ENCODE results near the gene KDM2A. TPM values are rescaled to one million over a fixed set of nuclear protein-coding genes. Genes with fewer than 3 reads are reported as not detected.

KDM2A gene
- total RNA-seq, result 46.4 TPM
- long read RNA-seq, full-length matches to known transcripts, result 5 of 30 reads
- long read RNA-seq, partial matches to known transcripts, result 6 of 30 reads
- long read RNA-seq, other reads (novel, unspliced or antisense), result 19 of 30 reads

DNA sequence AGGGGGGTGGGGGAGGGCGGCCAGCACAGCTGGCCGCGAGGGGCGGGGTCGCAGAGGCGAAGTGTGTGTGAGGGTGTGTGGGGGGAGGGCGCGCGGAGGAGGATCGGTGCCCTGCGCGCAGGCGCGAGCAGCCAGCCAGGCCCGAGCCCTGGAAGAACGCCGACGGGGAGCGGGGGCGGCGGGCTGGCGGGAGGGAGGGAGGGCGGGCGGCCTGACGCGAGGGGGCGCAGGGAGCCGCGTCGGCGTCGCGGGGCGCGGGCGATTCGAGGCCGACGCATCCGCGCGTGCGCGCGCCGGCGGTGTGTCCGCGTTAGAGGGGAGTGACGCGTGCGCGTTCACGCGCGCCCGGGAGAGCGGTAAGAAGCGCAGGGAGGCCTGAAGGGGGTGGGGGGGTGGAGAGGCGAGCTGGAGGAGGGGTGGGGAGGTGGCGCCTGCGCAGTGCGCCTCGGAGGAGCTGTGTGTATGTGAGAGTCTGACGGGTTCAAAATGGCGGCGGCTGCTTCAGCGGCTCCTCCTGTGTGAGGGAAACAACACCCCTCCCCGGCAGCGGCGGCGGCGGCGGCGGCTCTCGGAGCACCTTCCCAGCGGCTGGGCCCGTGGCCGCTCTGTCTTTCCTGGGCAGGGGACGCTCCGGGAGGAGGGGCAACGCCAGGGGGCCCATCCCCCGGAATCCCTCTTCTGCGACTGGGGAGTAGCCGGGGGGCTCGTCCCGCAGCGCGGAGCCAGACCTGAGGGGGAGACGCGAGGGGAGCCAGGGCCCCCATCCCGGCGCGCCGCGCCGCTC is at the start of gene KDM2A:
Gene KDM2A (plus strand): TSS at position 463 of the 784 bp plus-strand sequence. CDS start 2,054 bp downstream, outside the sequence.
- intact Hi-C loops (cut with DNase I), result loop anchor here (5.0 kb wide), 1 partner anchor 123 kb away; no protein-coding TSS in a partner anchor

DNA sequence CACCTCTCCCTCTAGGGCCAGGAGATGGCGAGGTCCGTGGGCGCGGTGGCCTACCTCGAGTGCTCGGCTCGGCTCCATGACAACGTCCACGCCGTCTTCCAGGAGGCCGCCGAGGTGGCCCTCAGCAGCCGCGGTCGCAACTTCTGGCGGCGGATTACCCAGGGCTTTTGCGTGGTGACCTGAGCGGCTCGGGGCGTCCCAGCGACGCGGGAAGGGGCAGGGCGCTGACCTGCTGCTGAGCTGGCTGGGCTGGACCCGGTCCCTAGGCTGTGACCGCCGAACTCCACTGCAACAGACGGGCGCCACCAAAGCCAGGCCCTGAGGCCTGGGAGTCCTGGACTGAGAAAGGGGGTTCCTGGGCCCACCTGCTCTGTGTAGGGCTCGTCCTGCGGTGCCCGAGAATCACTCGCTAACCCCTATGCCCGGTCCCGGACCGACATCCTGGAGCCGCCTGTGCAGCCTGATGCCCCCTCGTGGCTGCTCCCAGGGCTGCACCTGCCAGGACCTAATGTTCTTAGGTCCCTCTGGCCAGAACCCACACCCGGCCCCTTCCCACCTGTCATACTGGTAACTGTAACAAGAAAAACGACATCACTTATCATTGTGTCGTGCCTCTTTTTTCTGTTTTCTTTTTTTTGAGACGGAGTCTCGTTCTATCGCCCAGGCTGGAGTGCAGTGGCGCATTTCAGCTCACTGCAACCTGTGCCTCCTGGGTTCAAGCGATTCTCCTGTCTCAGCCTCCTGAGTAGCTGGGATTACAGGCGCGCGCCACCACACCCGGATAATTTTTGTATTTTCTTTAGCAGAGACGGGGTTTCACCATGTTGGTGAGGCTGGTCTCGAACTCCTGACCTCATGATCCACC is 47.4 kb upstream of the KDM2A start:
- intact Hi-C loops (cut with DNase I), result no loop called here

More for the DNA sequence above, at the start of gene KDM2A:
- peak; percentile 99 for DNase-seq (ENCODE audit: low spot score)

DNA sequence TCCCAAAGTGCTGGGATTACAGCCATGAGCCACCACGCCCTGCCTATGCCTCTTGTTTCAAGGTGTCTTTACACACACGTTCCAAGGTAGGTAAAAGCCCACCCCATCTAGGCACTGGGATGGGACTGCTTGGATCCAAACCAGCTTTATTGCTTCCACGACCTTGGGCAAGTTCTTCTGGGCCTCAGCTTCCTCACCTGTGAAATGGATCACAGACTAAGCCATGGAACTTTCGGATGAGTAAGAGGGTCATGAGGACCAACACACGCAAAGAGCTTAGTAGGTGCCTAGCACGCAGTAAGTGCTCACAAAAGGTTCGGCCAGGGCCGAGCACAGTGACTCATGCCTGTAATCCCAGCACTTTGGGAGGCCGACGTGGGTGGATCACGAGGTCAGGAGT is 46.8 kb upstream of the KDM2A start:
- DNase-seq (ENCODE audit: low spot score), result no peak
- intact Hi-C loops (cut with DNase I), result no loop called here

More for the DNA sequence above, 47.4 kb upstream of the KDM2A start:
- peak; percentile 89 for DNase-seq (ENCODE audit: low spot score)

- no peak for DNase-seq (ENCODE audit: low spot score)
- intact Hi-C loops (cut with DNase I), result no loop called here
Measured at GRCh38 chr11:67073908-67074307, 45.2 kb upstream of the KDM2A start.

DNA sequence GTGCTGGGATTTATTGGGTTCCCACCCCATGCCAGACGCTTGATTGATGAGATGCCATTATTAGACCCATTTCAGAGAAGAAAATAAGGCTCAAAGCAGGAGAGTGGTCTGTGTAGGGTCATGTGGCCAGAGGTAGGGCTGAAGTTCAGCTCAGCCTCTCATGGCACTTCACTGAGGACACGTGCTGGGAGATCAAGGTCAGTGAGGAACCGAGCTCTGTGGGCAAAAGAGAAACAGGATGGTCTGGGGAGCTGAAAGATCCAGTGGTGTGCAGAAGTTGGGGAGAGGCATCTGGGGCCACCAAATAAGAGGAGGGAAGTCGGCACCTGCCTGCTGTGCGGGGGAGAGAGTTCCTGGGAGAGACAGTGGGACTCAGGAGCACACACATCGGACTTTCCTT is 42.9 kb upstream of the KDM2A start:
- no peak for DNase-seq (ENCODE audit: low spot score)
- intact Hi-C loops (cut with DNase I), result no loop called here

DNA sequence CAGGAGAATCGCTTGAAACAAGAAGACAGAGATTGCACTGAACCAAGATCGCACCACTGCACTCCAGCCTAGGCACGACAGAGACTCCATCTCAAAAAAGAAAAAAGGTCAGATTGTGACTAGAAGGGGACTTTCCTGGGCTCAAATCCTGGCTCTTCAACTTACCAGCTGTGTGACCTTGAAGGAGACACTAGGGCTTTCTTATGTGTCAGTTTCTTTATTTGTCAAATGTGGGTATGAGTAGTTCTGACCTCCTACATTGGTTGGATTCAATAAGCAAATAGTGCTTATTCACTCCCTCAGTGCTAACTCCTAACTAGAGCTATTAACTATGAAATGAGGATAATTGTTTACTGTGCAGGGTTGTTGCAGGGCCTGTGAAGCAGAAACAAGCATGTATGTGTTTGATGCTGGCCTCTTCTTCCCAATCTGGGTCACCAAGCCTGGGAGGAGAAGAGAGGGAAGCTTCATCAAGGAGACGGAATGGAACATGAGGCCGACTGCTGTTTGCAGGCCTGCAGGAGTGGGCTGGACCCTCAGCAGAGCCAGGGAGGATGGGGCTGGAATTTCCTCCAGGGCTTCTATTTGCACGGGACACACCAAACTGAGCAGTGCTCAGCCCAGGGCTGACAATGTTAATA is 39.9 kb upstream of the KDM2A start:
- intact Hi-C loops (cut with DNase I), result no loop called here
- no peak for DNase-seq (ENCODE audit: low spot score)

- intact Hi-C loops (cut with DNase I), result loop anchor here (5.0 to 10.0 kb wide), 2 partner anchors 85 to 243 kb away; no protein-coding TSS in a partner anchor
- no peak for DNase-seq (ENCODE audit: low spot score)
Measured at GRCh38 chr11:67082071-67082791, 36.8 kb upstream of the KDM2A start.

GRCh38 chr11:67083786-67084366 is 35.2 kb upstream of the KDM2A start:
- intact Hi-C loops (cut with DNase I), result loop anchor here (5.0 to 10.0 kb wide), 2 partner anchors 83 to 241 kb away; no protein-coding TSS in a partner anchor
- DNase-seq (ENCODE audit: low spot score), result no peak

- intact Hi-C loops (cut with DNase I), result loop anchor here (10.0 kb wide), 1 partner anchor 239 kb away; no protein-coding TSS in a partner anchor
- DNase-seq (ENCODE audit: low spot score), result no peak
Measured at GRCh38 chr11:67085617-67086016, 33.4 kb upstream of the KDM2A start.

GRCh38 chr11:67090717-67091116 is 28.3 kb upstream of the KDM2A start:
- intact Hi-C loops (cut with DNase I), result no loop called here
- DNase-seq (ENCODE audit: low spot score), result no peak

- intact Hi-C loops (cut with DNase I), result no loop called here
- no peak for DNase-seq (ENCODE audit: low spot score)
Measured at GRCh38 chr11:67095214-67095507, 23.9 kb upstream of the KDM2A start.

DNA sequence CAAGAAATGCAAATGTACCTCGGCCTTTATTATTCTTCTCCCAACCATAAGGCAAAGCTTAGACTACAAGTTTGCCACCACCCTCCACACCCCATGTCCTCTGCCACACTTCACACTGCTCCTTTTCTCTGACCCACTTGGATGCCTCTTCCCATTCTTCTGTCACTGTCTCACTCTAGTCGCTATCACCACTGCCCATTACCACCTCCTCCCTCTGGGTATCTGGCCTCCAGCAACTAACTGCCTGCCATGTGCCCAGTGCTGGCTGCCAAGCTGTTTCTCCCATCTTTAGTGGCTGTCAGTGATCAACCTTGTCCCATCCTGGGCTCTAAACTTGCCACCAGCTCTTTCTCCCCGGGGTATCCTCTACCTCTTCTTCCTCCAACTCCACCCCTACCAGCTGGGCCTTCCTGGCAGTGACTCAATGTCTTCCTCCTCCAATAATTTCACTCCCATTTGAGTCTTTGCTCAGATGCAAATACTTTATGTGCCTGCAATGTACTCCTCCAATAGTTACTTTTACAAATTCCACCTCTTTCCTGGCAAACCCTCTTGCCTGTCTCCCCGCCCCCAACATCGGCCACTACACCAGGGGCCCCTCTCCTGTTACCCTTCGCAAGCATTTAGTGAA is 20.1 kb upstream of the KDM2A start:
- intact Hi-C loops (cut with DNase I), result no loop called here
- DNase-seq (ENCODE audit: low spot score), result no peak

DNA sequence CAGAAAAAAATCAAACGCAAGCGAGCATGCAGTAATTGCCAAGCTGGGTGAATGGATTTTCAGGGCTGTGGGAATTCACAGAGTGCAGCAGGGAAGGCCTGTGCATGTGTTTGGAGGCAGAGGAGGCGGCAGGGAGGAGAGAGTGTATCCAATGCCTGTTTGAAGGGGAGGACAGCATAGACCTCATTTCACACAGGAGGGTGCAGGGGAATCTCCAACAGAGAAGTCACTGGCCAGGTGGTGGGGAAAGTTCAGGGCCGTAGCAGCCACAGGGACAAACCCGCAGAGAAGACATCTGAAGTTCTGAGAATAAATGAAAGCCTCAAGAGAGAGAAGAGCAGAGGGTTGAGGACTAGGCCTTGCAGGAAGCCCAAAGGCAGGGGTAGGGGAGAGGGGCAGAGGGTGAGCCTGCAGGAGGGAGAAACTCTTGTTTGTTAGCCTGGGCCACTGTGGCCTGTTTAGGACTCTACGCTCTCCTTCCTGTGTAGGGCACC is 19.2 kb upstream of the KDM2A start:
- no peak for DNase-seq (ENCODE audit: low spot score)
- intact Hi-C loops (cut with DNase I), result no loop called here

GRCh38 chr11:67102664-67103063 is 16.4 kb upstream of the KDM2A start:
- intact Hi-C loops (cut with DNase I), result no loop called here
- DNase-seq (ENCODE audit: low spot score), result no peak

DNA sequence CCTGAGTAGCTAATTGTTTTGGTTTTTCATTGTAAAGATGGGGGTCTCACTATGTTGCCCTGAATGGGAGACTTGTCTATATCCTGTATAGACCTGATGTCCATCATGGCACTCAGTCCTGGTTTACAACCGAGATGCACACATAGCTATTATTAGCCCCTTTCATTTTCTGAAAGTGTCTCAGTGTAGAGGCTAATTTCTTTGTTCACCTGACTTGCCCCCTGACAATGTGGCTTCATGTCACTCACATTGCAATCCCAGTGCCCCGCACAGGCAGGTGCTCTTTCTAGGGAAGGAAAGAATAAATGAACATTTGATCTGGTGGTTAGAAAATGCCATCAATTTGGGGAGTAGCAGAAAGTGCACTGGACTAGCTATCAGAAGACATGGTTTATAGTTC is 13.1 kb upstream of the KDM2A start:
- no peak for DNase-seq (ENCODE audit: low spot score)
- intact Hi-C loops (cut with DNase I), result no loop called here

GRCh38 chr11:67111261-67111660 is 7.8 kb upstream of the KDM2A start:
- no peak for DNase-seq (ENCODE audit: low spot score)
- intact Hi-C loops (cut with DNase I), result no loop called here

DNA sequence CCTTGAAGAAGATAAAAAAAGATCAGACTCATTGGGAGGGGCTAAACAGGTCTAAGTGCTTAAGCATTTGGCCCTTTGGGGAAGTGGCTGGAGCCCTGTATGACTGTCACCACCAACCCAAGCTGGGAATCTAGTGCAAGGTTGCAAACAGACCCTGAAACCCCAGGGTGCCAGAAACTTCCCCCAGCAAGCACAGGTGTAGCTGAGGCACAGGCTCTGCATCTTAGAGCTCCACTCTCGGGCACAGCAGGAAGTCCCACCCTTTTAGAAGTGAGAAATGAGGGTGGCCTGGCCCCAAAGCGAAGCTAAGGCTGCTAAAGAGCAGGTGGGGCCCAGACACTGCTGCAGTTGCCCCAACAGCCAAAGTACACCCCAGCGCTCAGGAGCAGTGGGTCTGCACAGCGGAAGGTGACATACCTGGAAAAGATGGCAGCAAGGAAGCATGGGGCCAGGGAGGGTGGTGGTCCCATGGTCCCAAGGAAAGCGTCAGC is 5.8 kb upstream of the KDM2A start:
- DNase-seq (ENCODE audit: low spot score), result no peak
- intact Hi-C loops (cut with DNase I), result no loop called here

- DNase-seq (ENCODE audit: low spot score), result no peak
- intact Hi-C loops (cut with DNase I), result no loop called here
Measured at GRCh38 chr11:67114275-67114896, 4.7 kb upstream of the KDM2A start.
